Stimulated activated CD8-positive, alpha-beta memory T cell treated with anti-CD3 and anti-CD28 coated beads, Interleukin-7, amount 100 ng/mL, for 48 hours (primary cell): ENCODE data around the gene ACOXL.

Experiments used
- DNase-seq, 2 donors: peaks; one replicate each; pipeline ENCODE4 v3.0.0-alpha.2; 2020; ENCODE audit warnings: low read depth in 1 of 2; ENCODE audit errors: extremely low read depth in 1 of 2

The ACOXL gene

GRCh38 chr2:110751642-110752041, 19.3 kb downstream of the ACOXL start:
- DNase-seq: no peak

- no peak for DNase-seq
These were observed 20.5 kb downstream of the ACOXL start for GRCh38 chr2:110752871-110753270.

GRCh38 chr2:110755491-110756078, 23.2 kb downstream of the ACOXL start:
- DNase-seq: no peak

- no peak for DNase-seq
These were observed 27.0 kb downstream of the ACOXL start for GRCh38 chr2:110759411-110759810.

- no peak for DNase-seq
These were observed 32.6 kb downstream of the ACOXL start for GRCh38 chr2:110764931-110765330.

GRCh38 chr2:110766291-110766690, 33.9 kb downstream of the ACOXL start:
- no peak for DNase-seq

- DNase-seq: no peak
These were observed 36.2 kb downstream of the ACOXL start for GRCh38 chr2:110768591-110768990.

- DNase-seq: no peak
These were observed 38.1 kb downstream of the ACOXL start for GRCh38 chr2:110770404-110770958.

- DNase-seq: no peak
These were observed 38.6 kb downstream of the ACOXL start for GRCh38 chr2:110770959-110771431.

GRCh38 chr2:110771547-110772382, 39.4 kb downstream of the ACOXL start:
- no peak for DNase-seq

GRCh38 chr2:110772383-110772755, 40.0 kb downstream of the ACOXL start:
- DNase-seq: no peak

GRCh38 chr2:110773401-110773921, 41.1 kb downstream of the ACOXL start:
- DNase-seq: no peak

- DNase-seq: no peak
These were observed 42.3 kb downstream of the ACOXL start for GRCh38 chr2:110774701-110775100.

- DNase-seq: no peak
These were observed 45.3 kb downstream of the ACOXL start for GRCh38 chr2:110777531-110778311.

GRCh38 chr2:110780461-110780860, 48.1 kb downstream of the ACOXL start:
- no peak for DNase-seq

GRCh38 chr2:110783196-110783873, 51.0 kb downstream of the ACOXL start:
- no peak for DNase-seq

GRCh38 chr2:110784047-110784631, 51.8 kb downstream of the ACOXL start:
- DNase-seq: no peak

GRCh38 chr2:110785439-110785838, 53.1 kb downstream of the ACOXL start:
- no peak for DNase-seq

GRCh38 chr2:110788976-110789375, 56.6 kb downstream of the ACOXL start:
- no peak for DNase-seq

- DNase-seq: no peak
These were observed 57.3 kb downstream of the ACOXL start for GRCh38 chr2:110789706-110790105.
